GM23338 (cell line): ENCODE results near the gene WDR27. TPM values are rescaled to one million over a fixed set of nuclear protein-coding genes. Genes with fewer than 3 reads are reported as not detected.

ENCODE experiments used
- ATAC-seq: fragments of 200-7000 bp; cut with Tn5 transposase; 3 replicates; pipeline ENCODE4 v1.9.1; 2020
- DNase-seq: peaks from one replicate; pipeline ENCODE4 v3.0.0-alpha.2; 2015; ENCODE audit warnings: low spot score
- H2AFZ ChIP-seq: fragments of 200-600 bp; sonication (generic); 2 replicates; pipeline ENCODE4 v1.8.0; 2016; ENCODE audit warnings: antibody characterized with exemption, mild to moderate bottlenecking, moderate library complexity
- H3F3A ChIP-seq: fragments of 200-600 bp; sonication (generic); replicated peaks from 2 replicates; pipeline ENCODE4 v1.8.0; 2017; ENCODE audit warnings: antibody characterized with exemption, mixed run types, low read depth
- H3K27ac ChIP-seq: fragments of 200-600 bp; sonication (generic); 2 replicates; pipeline ENCODE4 v1.6.1; 2016; ENCODE audit warnings: low read depth
- H3K27me3 ChIP-seq: fragments of 200-600 bp; sonication (generic); 2 replicates; pipeline ENCODE4 v1.8.0; 2016; ENCODE audit warnings: mild to moderate bottlenecking, mixed run types, moderate library complexity; ENCODE audit not compliant: insufficient read depth
- H3K36me3 ChIP-seq: fragments of 200-600 bp; sonication (generic); 2 replicates; pipeline ENCODE4 v1.8.0; 2016; ENCODE audit warnings: mild to moderate bottlenecking; ENCODE audit not compliant: insufficient read depth
- H3K4me1 ChIP-seq: fragments of 200-600 bp; sonication (generic); 2 replicates; pipeline ENCODE4 v1.8.0; 2016; ENCODE audit warnings: mild to moderate bottlenecking, moderate library complexity; ENCODE audit not compliant: insufficient read depth
- H3K4me2 ChIP-seq: fragments of 200-600 bp; sonication (generic); 2 replicates; pipeline ENCODE4 v1.7.1; 2017; ENCODE audit warnings: mixed run types
- H3K4me3 ChIP-seq: fragments of 200-600 bp; sonication (generic); 2 replicates; pipeline ENCODE4 v1.6.1; 2016; ENCODE audit warnings: mixed run types
- H3K79me2 ChIP-seq: fragments of 200-600 bp; sonication (generic); replicated peaks from 2 replicates; pipeline ENCODE4 v1.8.0; 2017; ENCODE audit warnings: mild to moderate bottlenecking; ENCODE audit not compliant: insufficient read depth
- H3K9me2 ChIP-seq: fragments of 200-600 bp; sonication (generic); 2 replicates; pipeline ENCODE4 v1.8.0; 2017; ENCODE audit not compliant: insufficient read depth
- H4K20me1 ChIP-seq: fragments of 200-600 bp; sonication (generic); replicated peaks from 2 replicates; pipeline ENCODE4 v1.8.0; 2017; ENCODE audit warnings: mild to moderate bottlenecking; ENCODE audit not compliant: insufficient read depth
- H3K27ac Mint-ChIP-seq: 2 replicates; pipeline ENCODE4 v1.8.0; 2020; ENCODE audit warnings: inconsistent platforms, mild to moderate bottlenecking, moderate library complexity, mixed read lengths
- H3K27me3 Mint-ChIP-seq: 3 replicates; pipeline ENCODE4 v1.8.0; 2022; ENCODE audit warnings: low read depth, mild to moderate bottlenecking, moderate library complexity, mixed read lengths, inconsistent platforms; ENCODE audit not compliant: insufficient read depth, poor library complexity
- H3K36me3 Mint-ChIP-seq: 3 replicates; pipeline ENCODE4 v1.8.0; 2021; ENCODE audit warnings: low read depth, mild to moderate bottlenecking, inconsistent platforms, moderate library complexity, mixed read lengths
- H3K4me1 Mint-ChIP-seq: 3 replicates; pipeline ENCODE4 v1.8.0; 2020; ENCODE audit warnings: mild to moderate bottlenecking, inconsistent platforms, mixed read lengths
- H3K4me3 Mint-ChIP-seq: 3 replicates; pipeline ENCODE4 v1.8.0; 2021; ENCODE audit warnings: moderate library complexity, mild to moderate bottlenecking, inconsistent platforms, mixed read lengths
- H3K9me3 Mint-ChIP-seq: 3 replicates; pipeline ENCODE4 v1.8.0; 2020; ENCODE audit warnings: moderate library complexity, mild to moderate bottlenecking, inconsistent platforms, mixed read lengths
- CREB1 ChIP-seq: fragments of 250-450 bp; sonication (Bioruptor Pico); IDR thresholded peaks from 2 replicates; pipeline ENCODE4 v1.5.0; 2020; ENCODE audit warnings: low read depth, mild to moderate bottlenecking, moderate library complexity
- ETS1 ChIP-seq: IDR thresholded peaks from 2 replicates; pipeline ENCODE4 v1.6.1; 2016; ENCODE audit warnings: antibody characterized with exemption
- EZH2 ChIP-seq: fragments of 200-600 bp; sonication (generic); IDR thresholded peaks from one replicate; pipeline ENCODE4 v1.8.0; 2017; ENCODE audit warnings: antibody characterized with exemption, mild to moderate bottlenecking, low read depth; ENCODE audit not compliant: unreplicated experiment
- JUNB ChIP-seq: IDR thresholded peaks from one replicate; pipeline ENCODE4 v1.6.1; 2016; ENCODE audit warnings: antibody characterized with exemption; ENCODE audit not compliant: unreplicated experiment
- NANOG ChIP-seq: IDR thresholded peaks from 2 replicates; pipeline ENCODE4 v1.6.1; 2016; ENCODE audit warnings: antibody characterized with exemption, borderline replicate concordance
- POLR2AphosphoS5 ChIP-seq: IDR thresholded peaks from 2 replicates; pipeline ENCODE4 v1.6.1; 2016; ENCODE audit warnings: antibody characterized with exemption, low read depth
- REST ChIP-seq: IDR thresholded peaks from one replicate; pipeline ENCODE4 v1.6.1; 2018; ENCODE audit warnings: antibody characterized with exemption; ENCODE audit not compliant: unreplicated experiment
- ZNF114 ChIP-seq: fragments of 250-450 bp; sonication (Bioruptor Pico); IDR thresholded peaks from 2 replicates; pipeline ENCODE4 v1.5.0; 2020; ENCODE audit warnings: mild to moderate bottlenecking, moderate library complexity
- ZNF331 ChIP-seq: fragments of 250-450 bp; sonication (Bioruptor Pico); IDR thresholded peaks from 2 replicates; pipeline ENCODE4 v1.5.0; 2020; ENCODE audit warnings: low read depth, mild to moderate bottlenecking, moderate library complexity
- ZNF462 ChIP-seq: fragments of 250-450 bp; sonication (Bioruptor Pico); IDR thresholded peaks from 2 replicates; pipeline ENCODE4 v1.5.0; 2020; ENCODE audit warnings: mild to moderate bottlenecking, moderate library complexity
- polyA plus RNA-seq: library from polyadenylated mRNA; unstranded; fragments of >200 nt; fragmentation: Nextera tagmentation; extraction: Ambion mirVana; gene quantifications from 2 replicates; pipeline ENCODE4 v1.2.1, GENCODE V29; 2016
- total RNA-seq: library from RNA; depleted of rRNA; stranded (reverse); fragments of >200 nt; shearing (Covaris generic); gene quantifications from 2 replicates; pipeline ENCODE4 v1.2.3, GENCODE V29; 2014

The WDR27 gene
- total and polyA plus RNA-seq, 2 experiments from 2014 or later: 55.3 to 80.4 TPM

- no peak for TF ChIP-seq REST
- no peak for TF ChIP-seq ZNF331 (CRISPR knock-in tag)
- TF ChIP-seq NANOG: no peak
- no peak for TF ChIP-seq CREB1 (CRISPR knock-in tag)
- no peak for TF ChIP-seq POLR2AphosphoS5
- TF ChIP-seq JUNB: no peak
These were observed 34.1 kb downstream of the WDR27 start (continued) for GRCh38 chr6:169667716-169668115.

DNA sequence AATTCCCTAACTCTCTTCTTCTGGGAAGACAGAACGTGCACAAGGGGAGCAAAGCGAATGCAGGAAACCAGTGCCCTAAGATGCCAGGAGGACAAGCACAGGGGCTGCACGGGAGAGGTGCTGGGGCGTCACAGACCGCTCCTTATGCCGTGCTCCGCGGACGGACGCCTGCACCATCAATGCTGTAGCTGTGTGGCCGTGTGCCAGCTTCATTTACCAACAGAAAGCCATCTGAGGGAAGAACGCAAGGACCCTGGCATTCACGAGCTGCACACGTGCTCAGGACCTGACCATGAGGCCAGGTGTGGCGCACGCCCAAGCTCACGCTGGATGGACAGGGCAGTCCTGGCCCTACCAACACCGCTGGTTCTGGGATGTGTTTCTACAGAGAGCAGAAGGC is 35.4 kb downstream of the WDR27 start:
- H3K79me2 ChIP-seq: no peaks in the 10 kb centered on the region
- Mint-ChIP-seq H3K36me3 (peaks cover 77% of the 10 kb centered on the region), H3K9me3 (no peaks in the 10 kb centered on the region), H3K27me3 (peaks cover 4% of the 10 kb centered on the region), H3K27ac (no peak overlapping the region; the same call in 1 of the 2 replicates), H3K4me1 (peaks cover 10% of the 10 kb centered on the region), H3K4me3 (no peak overlapping the region)
- no peaks in the 10 kb centered on the region for H3F3A ChIP-seq
- H4K20me1 ChIP-seq: peaks cover 11% of the 10 kb centered on the region; the same call in 1 of the 2 replicates
- H3K36me3 ChIP-seq: peaks cover 25% of the 10 kb centered on the region
- ATAC-seq (no peak), DNase-seq (no peak)
- H3K4me2 ChIP-seq: no peak overlapping the region
- H2AFZ ChIP-seq: no peak overlapping the region
- H3K4me3 ChIP-seq: no peak overlapping the region
- H3K27ac ChIP-seq: no peak overlapping the region
- no peaks in the 10 kb centered on the region for H3K27me3 ChIP-seq
- peaks cover 4% of the 10 kb centered on the region; the same call in 1 of the 2 replicates for H3K4me1 ChIP-seq
- H3K9me2 ChIP-seq: no peaks in the 10 kb centered on the region
- TF ChIP-seq POLR2AphosphoS5: no peak
- no peak for TF ChIP-seq REST
- TF ChIP-seq CREB1 (CRISPR knock-in tag): no peak
- TF ChIP-seq ETS1: no peak
- no peak for TF ChIP-seq JUNB
- TF ChIP-seq ZNF114: no peak
- no peak for TF ChIP-seq EZH2
- no peak for TF ChIP-seq NANOG
- TF ChIP-seq ZNF462: no peak
